SU-DHL-6 (cell line): ENCODE results near the gene GOT2.
"Not testable (repeated sequence)": the region's sequence is repeated elsewhere in the genome, so short reads cannot be mapped to it uniquely, and the experiment has no call there.

Experiments
- H2AFZ ChIP-seq: fragments of 200-600 bp; sonication (generic); 2 replicates; pipeline ENCODE4 v1.6.1; 2014; ENCODE audit warnings: low read depth, mild to moderate bottlenecking, moderate library complexity, mixed read lengths, antibody characterized with exemption, low read length; ENCODE audit not compliant: severe bottlenecking
- H3F3A ChIP-seq: fragments of 200-600 bp; shearing (Covaris generic); 2 replicates; pipeline ENCODE4 v1.6.0; 2016; ENCODE audit warnings: antibody characterized with exemption, mild to moderate bottlenecking; ENCODE audit not compliant: insufficient read depth
- H3K27ac ChIP-seq: fragments of 200-600 bp; sonication (generic); 2 replicates; pipeline ENCODE4 v1.5.1; 2016; ENCODE audit warnings: low read depth, mild to moderate bottlenecking, low read length, moderate library complexity, mixed read lengths
- H3K27me3 ChIP-seq: fragments of 200-600 bp; sonication (generic), shearing (Covaris generic); 2 replicates; pipeline ENCODE4 v1.6.0; 2014; ENCODE audit warnings: mild to moderate bottlenecking, low read length
- H3K36me3 ChIP-seq: fragments of 200-600 bp; sonication (generic); 2 replicates; pipeline ENCODE4 v1.6.1; 2014; ENCODE audit warnings: mild to moderate bottlenecking, low read length, mixed read lengths
- H3K4me2 ChIP-seq: fragments of 300-600, 200-600 bp; shearing (Covaris generic), sonication (generic); 2 replicates; pipeline ENCODE4 v1.6.0; 2014; ENCODE audit warnings: low read length, low read depth, mild to moderate bottlenecking; ENCODE audit not compliant: poor library complexity, severe bottlenecking
- H3K4me3 ChIP-seq: fragments of 200-600 bp; sonication (generic); 2 replicates; pipeline ENCODE4 v1.5.1; 2014; ENCODE audit warnings: antibody characterized with exemption, low read length, mild to moderate bottlenecking, mixed read lengths; ENCODE audit not compliant: insufficient read depth, poor library complexity, severe bottlenecking
- H3K79me2 ChIP-seq: fragments of 200-600 bp; sonication (generic); 2 replicates; pipeline ENCODE4 v1.6.1; 2014; ENCODE audit warnings: mild to moderate bottlenecking, low read length, moderate library complexity; ENCODE audit not compliant: insufficient read depth
- H3K9ac ChIP-seq: fragments of 200-600 bp; sonication (generic); 2 replicates; pipeline ENCODE4 v1.7.0; 2014; ENCODE audit warnings: mild to moderate bottlenecking, low read length
- H3K9me2 ChIP-seq: fragments of 200-600 bp; sonication (generic); replicated peaks from 2 replicates; pipeline ENCODE4 v1.6.1; 2014; ENCODE audit warnings: low read length; ENCODE audit not compliant: insufficient read depth
- H3K9me3 ChIP-seq: fragments of 200-600 bp; sonication (generic); 2 replicates; pipeline ENCODE4 v1.6.1; 2014; ENCODE audit warnings: low read length, mixed read lengths; ENCODE audit not compliant: insufficient read depth
- H4K20me1 ChIP-seq: fragments of 200-600 bp; sonication (generic); 2 replicates; pipeline ENCODE4 v1.6.1; 2014; ENCODE audit warnings: low read depth, mild to moderate bottlenecking, antibody characterized with exemption, low read length, moderate library complexity, mixed read lengths
- CTCF ChIP-seq: fragments of 200-600 bp; sonication (generic); IDR thresholded peaks from one replicate; pipeline ENCODE4 v1.5.1; 2017; ENCODE audit warnings: antibody characterized with exemption, mild to moderate bottlenecking, low read length, moderate library complexity; ENCODE audit not compliant: insufficient read depth, poor library complexity, severe bottlenecking
- EZH2phosphoT487 ChIP-seq: fragments of 200-600 bp; sonication (generic), shearing (Covaris generic); conservative IDR thresholded peaks from 2 replicates; pipeline ENCODE4 v1.6.1; 2018; ENCODE audit warnings: mild to moderate bottlenecking, antibody characterized with exemption, low read length, moderate library complexity, mixed read lengths

Gene GOT2

GRCh38 chr16:58733671-58734458 is at the start of gene GOT2:
Gene GOT2, minus strand, starts transcription at chr16:58734316. Its CDS starts 88 bp downstream, at chr16:58734228.
- Histone ChIP-seq H3K79me2 (peaks cover 52% of the 10 kb centered on the region), H4K20me1 (no peaks in the 10 kb centered on the region), H3K9me2 (no peaks in the 10 kb centered on the region), H3K9ac (peak within 1 kb of the TSS; percentile 91), H3K9me3 (no peaks in the 10 kb centered on the region), H3K27me3 (no peaks in the 10 kb centered on the region), H3K4me2 (peak within 1 kb of the TSS; percentile 90), H2AFZ (peak within 1 kb of the TSS; percentile 49), H3F3A (peaks cover 33% of the 10 kb centered on the region), H3K36me3 (0 out of 2 replicates have a peak, but pooled peaks cover 5% of the 10 kb centered on the region), H3K27ac (peak within 1 kb of the TSS; percentile 87), H3K4me3 (peak within 1 kb of the TSS; percentile 88)
- peak; percentile 76 for TF ChIP-seq CTCF
- TF ChIP-seq EZH2phosphoT487, result no peak

DNA sequence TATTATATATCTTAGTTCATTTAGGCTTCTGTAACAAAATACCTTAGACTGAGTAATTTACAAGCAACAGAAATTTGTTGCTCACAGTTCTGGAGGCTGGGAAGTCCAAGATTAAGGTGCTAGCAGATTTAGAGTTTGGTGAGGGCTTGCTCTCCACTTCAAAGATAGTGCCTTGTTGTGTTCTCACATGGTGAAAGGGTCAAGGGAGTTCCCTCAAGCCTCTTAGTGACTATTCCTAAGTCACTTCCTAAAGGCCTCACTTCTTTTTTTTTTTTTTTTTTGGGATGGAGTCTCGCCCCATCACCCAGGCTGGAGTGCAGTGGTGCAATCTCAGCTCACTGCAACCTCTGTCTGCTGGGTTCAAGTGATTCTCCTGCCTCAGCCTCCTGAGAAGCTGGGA is 45.2 kb upstream of the GOT2 start:
- H3K27me3 ChIP-seq, H3F3A ChIP-seq, H3K9me3 ChIP-seq, H3K4me2 ChIP-seq, H2AFZ ChIP-seq, H3K4me3 ChIP-seq, H3K79me2 ChIP-seq, H4K20me1 ChIP-seq, H3K36me3 ChIP-seq, H3K27ac ChIP-seq, H3K9me2 ChIP-seq, H3K9ac ChIP-seq: not testable (repeated sequence)

- Histone ChIP-seq H3K9ac (no peak overlapping the region), H4K20me1 (no peaks in the 10 kb centered on the region), H3K4me3 (no peak overlapping the region), H3F3A (no peaks in the 10 kb centered on the region), H3K27me3 (no peaks in the 10 kb centered on the region), H3K27ac (no peak overlapping the region), H3K79me2 (no peaks in the 10 kb centered on the region), H3K36me3 (no peaks in the 10 kb centered on the region), H3K9me3 (no peaks in the 10 kb centered on the region), H2AFZ (no peak overlapping the region), H3K4me2 (no peak overlapping the region), H3K9me2 (no peaks in the 10 kb centered on the region)
- TF ChIP-seq EZH2phosphoT487, result no peak
- TF ChIP-seq CTCF, result no peak
Observed at GRCh38 chr16:58773870-58774269, 39.8 kb upstream of the GOT2 start.

- no peaks in the 10 kb centered on the region for H3K9me3 ChIP-seq
- TF ChIP-seq CTCF, result no peak
- no peak for TF ChIP-seq EZH2phosphoT487
- no peaks in the 10 kb centered on the region for H3K36me3 ChIP-seq
- no peak overlapping the region for H3K27ac ChIP-seq
- no peaks in the 10 kb centered on the region; the same call in 1 of the 2 replicates for H3K27me3 ChIP-seq
- no peak overlapping the region for H2AFZ ChIP-seq
- H3K9me2 ChIP-seq, result no peaks in the 10 kb centered on the region
- no peak overlapping the region for H3K4me2 ChIP-seq
- H3K4me3 ChIP-seq, result no peak overlapping the region
- no peaks in the 10 kb centered on the region for H3F3A ChIP-seq
- H3K9ac ChIP-seq, result no peak overlapping the region
- H3K79me2 ChIP-seq, result no peaks in the 10 kb centered on the region
- H4K20me1 ChIP-seq, result no peaks in the 10 kb centered on the region
Observed at GRCh38 chr16:58768145-58768544, 34.0 kb upstream of the GOT2 start.
